ENCODE results near the gene IDH3A. TPM values are rescaled to one million over a fixed set of nuclear protein-coding genes. Genes with fewer than 3 reads are reported as not detected.
A peak's percentile ranks its signal among the peaks of the same experiment; 100 is the strongest.
"Not testable (repeated sequence)": the region's sequence is repeated elsewhere in the genome, so short reads cannot be mapped to it uniquely, and the experiment has no call there.

The IDH3A gene
- polyA plus RNA-seq, 3 donors from 2014 or later: 39.6 to 59.7 (median 41.4) TPM

GRCh38 chr15:78139578-78139977, 9.6 kb upstream of the IDH3A start:
- no peaks in the 10 kb centered on the region for H3K36me3 Mint-ChIP-seq
- no peak overlapping the region for H3K27ac Mint-ChIP-seq
- DNase-seq: no peak
- no peaks in the 10 kb centered on the region for H3K9me3 Mint-ChIP-seq
- H3K4me1 Mint-ChIP-seq: no peaks in the 10 kb centered on the region
- H3K4me3 Mint-ChIP-seq: no peak overlapping the region
- H3K27me3 Mint-ChIP-seq (ENCODE audit: low read depth in 3 of 3): peaks cover 0 to 2% (median 0%) of the 10 kb centered on the region in 3 donors

- Mint-ChIP-seq H3K27me3 (ENCODE audit: low read depth in 3 of 3) (no peaks in the 10 kb centered on the region), H3K27ac (no peak overlapping the region), H3K9me3 (no peaks in the 10 kb centered on the region), H3K36me3 (no peaks in the 10 kb centered on the region), H3K4me1 (no peaks in the 10 kb centered on the region), H3K4me3 (no peak overlapping the region)
- DNase-seq: no peak
Measured at GRCh38 chr15:78140292-78140691, 8.9 kb upstream of the IDH3A start.

- H3K9me3 Mint-ChIP-seq: no peaks in the 10 kb centered on the region
- H3K36me3 Mint-ChIP-seq: no peaks in the 10 kb centered on the region
- H3K4me3 Mint-ChIP-seq: no peak overlapping the region
- no peak for DNase-seq
- H3K4me1 Mint-ChIP-seq: peaks cover 0 to 3% of the 10 kb centered on the region in 2 donors
- no peaks in the 10 kb centered on the region for H3K27me3 Mint-ChIP-seq (ENCODE audit: low read depth in 3 of 3)
- no peak overlapping the region for H3K27ac Mint-ChIP-seq
Measured at GRCh38 chr15:78142332-78142731, 6.8 kb upstream of the IDH3A start.

GRCh38 chr15:78146425-78147154, 2.6 kb upstream of the IDH3A start:
- Mint-ChIP-seq H3K27ac (no peak overlapping the region), H3K4me3 (peak overlapping the region in 2 of 5 donors; percentile 21 to 96), H3K4me1 (peaks cover 23 to 37% of the 10 kb centered on the region in 2 donors), H3K9me3 (no peaks in the 10 kb centered on the region), H3K27me3 (ENCODE audit: low read depth in 3 of 3) (peaks cover 3 to 7% (median 4%) of the 10 kb centered on the region in 3 donors), H3K36me3 (no peaks in the 10 kb centered on the region)
- no peak for DNase-seq

- Mint-ChIP-seq H3K4me1 (peaks cover 23 to 37% of the 10 kb centered on the region in 2 donors), H3K9me3 (no peaks in the 10 kb centered on the region), H3K4me3 (peak overlapping the region; percentile 60 to 96 (median 73)), H3K27ac (peak overlapping the region in 3 of 6 donors; percentile 29 to 79 (median 43)), H3K36me3 (no peaks in the 10 kb centered on the region), H3K27me3 (ENCODE audit: low read depth in 3 of 3) (peaks cover 3 to 7% (median 4%) of the 10 kb centered on the region in 3 donors)
- DNase-seq: no peak
Measured at GRCh38 chr15:78147566-78147965, 1.6 kb upstream of the IDH3A start.

- H3K27ac Mint-ChIP-seq: peak overlapping the region; percentile 80 to 94 (median 91)
- H3K36me3 Mint-ChIP-seq: peaks cover 0 to 5% (median 0%) of the 10 kb centered on the region in 3 donors
- DNase-seq: no peak
- peaks cover 23 to 37% of the 10 kb centered on the region in 2 donors for H3K4me1 Mint-ChIP-seq
- H3K4me3 Mint-ChIP-seq: peak overlapping the region; percentile 94 to 97 (median 96)
- no peaks in the 10 kb centered on the region for H3K9me3 Mint-ChIP-seq
- peaks cover 3 to 7% (median 4%) of the 10 kb centered on the region in 3 donors for H3K27me3 Mint-ChIP-seq (ENCODE audit: low read depth in 3 of 3)
Measured at GRCh38 chr15:78148392-78149067, 632 bp upstream of the IDH3A start.

- H3K9me3 Mint-ChIP-seq: no peaks in the 10 kb centered on the region
- H3K36me3 Mint-ChIP-seq: peaks cover 0 to 7% (median 0%) of the 10 kb centered on the region in 3 donors
- peaks cover 3 to 7% (median 4%) of the 10 kb centered on the region in 3 donors for H3K27me3 Mint-ChIP-seq (ENCODE audit: low read depth in 3 of 3)
- no peak for DNase-seq
- peak overlapping the region; percentile 72 to 91 (median 86) for H3K27ac Mint-ChIP-seq
- peaks cover 23 to 37% of the 10 kb centered on the region in 2 donors for H3K4me1 Mint-ChIP-seq
- peak overlapping the region; percentile 86 to 89 (median 88) for H3K4me3 Mint-ChIP-seq
Measured at GRCh38 chr15:78149805-78150751, 916 bp downstream of the IDH3A start.

- not testable (repeated sequence) for DNase-seq; H3K9me3 Mint-ChIP-seq; H3K27me3 Mint-ChIP-seq (ENCODE audit: low read depth in 3 of 3); H3K36me3 Mint-ChIP-seq
- peak overlapping the region in 3 of 6 donors; percentile 62 to 85 (median 79) for H3K27ac Mint-ChIP-seq
- peak overlapping the region in 4 of 5 donors; percentile 86 to 89 (median 88) for H3K4me3 Mint-ChIP-seq
- H3K4me1 Mint-ChIP-seq: peaks cover 23 to 37% of the 10 kb centered on the region in 2 donors
Measured at GRCh38 chr15:78151075-78151474, 1.9 kb downstream of the IDH3A start.

- peaks cover 5 to 24% (median 12%) of the 10 kb centered on the region in 3 donors for H3K36me3 Mint-ChIP-seq
- no peak overlapping the region for H3K4me3 Mint-ChIP-seq
- no peak for DNase-seq
- peaks cover 0 to 1% (median 0%) of the 10 kb centered on the region in 3 donors for H3K27me3 Mint-ChIP-seq (ENCODE audit: low read depth in 3 of 3)
- H3K4me1 Mint-ChIP-seq: peaks cover 9 to 12% of the 10 kb centered on the region in 2 donors
- no peak overlapping the region for H3K27ac Mint-ChIP-seq
- H3K9me3 Mint-ChIP-seq: no peaks in the 10 kb centered on the region
Measured at GRCh38 chr15:78154955-78155354, 5.8 kb downstream of the IDH3A start.

- Mint-ChIP-seq H3K27me3 (ENCODE audit: low read depth in 3 of 3) (peaks cover 0 to 1% (median 0%) of the 10 kb centered on the region in 3 donors), H3K9me3 (no peaks in the 10 kb centered on the region), H3K36me3 (peaks cover 5 to 24% (median 12%) of the 10 kb centered on the region in 3 donors), H3K4me3 (no peak overlapping the region), H3K4me1 (peaks cover 4 to 7% of the 10 kb centered on the region in 2 donors), H3K27ac (no peak overlapping the region)
- no peak for DNase-seq
Measured at GRCh38 chr15:78155355-78155939, 6.3 kb downstream of the IDH3A start.

- Mint-ChIP-seq H3K4me1 (no peaks in the 10 kb centered on the region), H3K27me3 (ENCODE audit: low read depth in 3 of 3) (no peaks in the 10 kb centered on the region), H3K4me3 (no peak overlapping the region), H3K27ac (no peak overlapping the region), H3K36me3 (peaks cover 6 to 30% (median 13%) of the 10 kb centered on the region in 3 donors), H3K9me3 (no peaks in the 10 kb centered on the region)
- DNase-seq: no peak
Measured at GRCh38 chr15:78156653-78157052, 7.5 kb downstream of the IDH3A start.

GRCh38 chr15:78157203-78157602, 8.0 kb downstream of the IDH3A start:
- no peaks in the 10 kb centered on the region for H3K9me3 Mint-ChIP-seq
- no peak for DNase-seq
- H3K36me3 Mint-ChIP-seq: peaks cover 11 to 35% (median 18%) of the 10 kb centered on the region in 3 donors
- H3K4me3 Mint-ChIP-seq: no peak overlapping the region
- no peaks in the 10 kb centered on the region for H3K27me3 Mint-ChIP-seq (ENCODE audit: low read depth in 3 of 3)
- no peak overlapping the region for H3K27ac Mint-ChIP-seq
- H3K4me1 Mint-ChIP-seq: no peaks in the 10 kb centered on the region

- no peaks in the 10 kb centered on the region for H3K4me1 Mint-ChIP-seq
- peaks cover 21 to 50% (median 24%) of the 10 kb centered on the region in 3 donors for H3K36me3 Mint-ChIP-seq
Measured at GRCh38 chr15:78159395-78159794, 10.2 kb downstream of the IDH3A start.

More at GRCh38 chr15:78159395-78159794, 10.2 kb downstream of the IDH3A start:
- no peaks in the 10 kb centered on the region for H3K9me3 Mint-ChIP-seq
- no peak overlapping the region for H3K27ac Mint-ChIP-seq
- no peak for DNase-seq
- no peak overlapping the region for H3K4me3 Mint-ChIP-seq
- H3K27me3 Mint-ChIP-seq (ENCODE audit: low read depth in 3 of 3): peaks cover 0 to 2% (median 0%) of the 10 kb centered on the region in 3 donors
